Neural cell (in vitro differentiated cells): ENCODE results near the gene KRTAP10-1. TPM values are rescaled to one million over a fixed set of nuclear protein-coding genes. Genes with fewer than 3 reads are reported as not detected.

Source experiments
- H2AFZ ChIP-seq: fragments of 200-600, 300-800 bp; sonication (generic), shearing (Covaris generic); 2 replicates; pipeline ENCODE4 v1.6.0; 2014; ENCODE audit warnings: low read depth, mild to moderate bottlenecking, antibody characterized with exemption, low read length, moderate library complexity
- H3F3A ChIP-seq: fragments of 200-600 bp; shearing (Covaris generic); 2 replicates; pipeline ENCODE4 v1.6.1; 2016; ENCODE audit warnings: mild to moderate bottlenecking, moderate library complexity, mixed read lengths, antibody characterized with exemption, low read length; ENCODE audit not compliant: insufficient read depth, poor library complexity, severe bottlenecking
- H3K27ac ChIP-seq: fragments of 200-600, 300-800 bp; sonication (generic), shearing (Covaris generic); 2 replicates; pipeline ENCODE4 v1.5.1; 2014; ENCODE audit warnings: mild to moderate bottlenecking, low read length, moderate library complexity
- H3K27me3 ChIP-seq: fragments of 300-800, 200-600 bp; sonication (generic), shearing (Covaris generic); 2 replicates; pipeline ENCODE4 v1.6.0; 2014; ENCODE audit warnings: mild to moderate bottlenecking, low read depth, low read length, moderate library complexity; ENCODE audit not compliant: insufficient read depth
- H3K36me3 ChIP-seq: fragments of 300-800, 200-600 bp; sonication (generic), shearing (Covaris generic); 2 replicates; pipeline ENCODE4 v1.5.1; 2014; ENCODE audit warnings: mild to moderate bottlenecking, antibody characterized with exemption, low read length, moderate library complexity; ENCODE audit not compliant: insufficient read depth
- H3K4me2 ChIP-seq: fragments of 300-800, 200-600 bp; sonication (generic), shearing (Covaris generic); 2 replicates; pipeline ENCODE4 v1.6.0; 2014; ENCODE audit warnings: mild to moderate bottlenecking, low read length
- H3K4me3 ChIP-seq: fragments of 300-800, 200-600 bp; sonication (generic), shearing (Covaris generic); 2 replicates; pipeline ENCODE4 v1.5.1; 2014; ENCODE audit warnings: mild to moderate bottlenecking, low read length, moderate library complexity
- H3K79me2 ChIP-seq: fragments of 200-600 bp; shearing (Covaris generic); replicated peaks from 2 replicates; pipeline ENCODE4 v1.6.0; 2014; ENCODE audit warnings: mild to moderate bottlenecking, low read length, moderate library complexity; ENCODE audit not compliant: insufficient read depth
- H3K9ac ChIP-seq: fragments of 300-800, 200-600 bp; sonication (generic), shearing (Covaris generic); 2 replicates; pipeline ENCODE4 v1.6.1; 2016; ENCODE audit warnings: mild to moderate bottlenecking, low read length, mixed read lengths
- H3K9me2 ChIP-seq: fragments of 200-600 bp; shearing (Covaris generic); 2 replicates; pipeline ENCODE4 v1.6.1; 2016; ENCODE audit warnings: mild to moderate bottlenecking, low read length, mixed read lengths; ENCODE audit not compliant: insufficient read depth
- H3K9me3 ChIP-seq: fragments of 200-600, 300-800 bp; sonication (generic), shearing (Covaris generic); 2 replicates; pipeline ENCODE4 v1.6.1; 2016; ENCODE audit warnings: mild to moderate bottlenecking, mixed run types, low read length, moderate library complexity, mixed read lengths
- H4K20me1 ChIP-seq: fragments of 200-600 bp; shearing (Covaris generic); 2 replicates; pipeline ENCODE4 v1.6.1; 2016; ENCODE audit warnings: mild to moderate bottlenecking, mixed run types; ENCODE audit not compliant: insufficient read depth
- CTCF ChIP-seq: fragments of 450-650 bp; IDR thresholded peaks from 2 replicates; pipeline ENCODE4 v1.5.1; 2014; ENCODE audit warnings: antibody characterized with exemption, mild to moderate bottlenecking, moderate library complexity; ENCODE audit not compliant: poor library complexity, severe bottlenecking
- EP300 ChIP-seq: fragments of 450-650 bp; conservative IDR thresholded peaks from 2 replicates; pipeline ENCODE4 v1.6.1; 2014; ENCODE audit warnings: antibody characterized with exemption, mild to moderate bottlenecking, moderate library complexity; ENCODE audit not compliant: poor library complexity, severe bottlenecking
- EZH2 ChIP-seq: fragments of 200-600, 300-800 bp; shearing (Covaris generic), sonication (generic); IDR thresholded peaks from 2 replicates; pipeline ENCODE4 v1.6.1; 2014; ENCODE audit warnings: antibody characterized with exemption, low read length, borderline replicate concordance, mild to moderate bottlenecking; ENCODE audit not compliant: insufficient read depth, poor library complexity, severe bottlenecking
- MXI1 ChIP-seq: fragments of 450-650 bp; conservative IDR thresholded peaks from 2 replicates; pipeline ENCODE4 v1.6.1; 2014; ENCODE audit warnings: antibody characterized with exemption, mild to moderate bottlenecking; ENCODE audit not compliant: poor library complexity, severe bottlenecking
- POLR2AphosphoS5 ChIP-seq: IDR thresholded peaks from 2 replicates; pipeline ENCODE4 v1.6.1; 2012
- RAD21 ChIP-seq: fragments of 450-650 bp; conservative IDR thresholded peaks from 2 replicates; pipeline ENCODE4 v1.6.1; 2014; ENCODE audit warnings: antibody characterized with exemption, mild to moderate bottlenecking, moderate library complexity
- REST ChIP-seq: IDR thresholded peaks from 2 replicates; pipeline ENCODE4 v1.6.1; 2012; ENCODE audit warnings: borderline replicate concordance
- SMC3 ChIP-seq: fragments of 450-650 bp; conservative IDR thresholded peaks from 2 replicates; pipeline ENCODE4 v1.6.1; 2014; ENCODE audit warnings: antibody characterized with exemption, mild to moderate bottlenecking, moderate library complexity; ENCODE audit not compliant: poor library complexity
- TAF1 ChIP-seq: IDR thresholded peaks from 2 replicates; pipeline ENCODE4 v1.6.1; 2012; ENCODE audit warnings: low read depth
- polyA plus RNA-seq: library from polyadenylated mRNA; depleted of rRNA; stranded (reverse); fragments of >200 nt; gene quantifications from 2 replicates; pipeline ENCODE4 v1.2.3, GENCODE V29; 2014

KRTAP10-1 gene
- polyA plus RNA-seq, 1 donor from 2014 or later: not detected

GRCh38 chr21:44585892-44586291 lies 45.9 kb upstream of the KRTAP10-1 start:
- Histone ChIP-seq H3K36me3 (no peaks in the 10 kb centered on the region), H3K4me2 (no peak overlapping the region), H3F3A (no peaks in the 10 kb centered on the region), H2AFZ (no peak overlapping the region), H3K4me3 (no peak overlapping the region), H4K20me1 (no peaks in the 10 kb centered on the region), H3K9me2 (no peaks in the 10 kb centered on the region), H3K27me3 (no peaks in the 10 kb centered on the region), H3K79me2 (no peaks in the 10 kb centered on the region), H3K9ac (no peak overlapping the region), H3K9me3 (no peaks in the 10 kb centered on the region), H3K27ac (no peak overlapping the region)
- no peak for TF ChIP-seq RAD21
- TF ChIP-seq TAF1: no peak
- TF ChIP-seq SMC3: no peak
- TF ChIP-seq EZH2: no peak

- TF ChIP-seq EP300 (no peak), TAF1 (no peak), MXI1 (no peak), EZH2 (no peak), POLR2AphosphoS5 (no peak), REST (no peak)
- Histone ChIP-seq H3K9ac (no peak overlapping the region), H2AFZ (no peak overlapping the region), H3K27ac (no peak overlapping the region), H3K4me2 (no peak overlapping the region), H3K4me3 (no peak overlapping the region), H3K27me3 (no peaks in the 10 kb centered on the region), H3K9me3 (no peaks in the 10 kb centered on the region), H3K36me3 (no peaks in the 10 kb centered on the region), H3K9me2 (no peaks in the 10 kb centered on the region), H4K20me1 (no peaks in the 10 kb centered on the region), H3F3A (no peaks in the 10 kb centered on the region), H3K79me2 (no peaks in the 10 kb centered on the region)
Observed at GRCh38 chr21:44583800-44584147, 43.8 kb upstream of the KRTAP10-1 start.

- no peaks in the 10 kb centered on the region for H3K79me2 ChIP-seq
- H2AFZ ChIP-seq: no peak overlapping the region
- no peak overlapping the region for H3K4me3 ChIP-seq
- H3K27ac ChIP-seq: no peak overlapping the region
- no peaks in the 10 kb centered on the region for H3F3A ChIP-seq
- H3K4me2 ChIP-seq: no peak overlapping the region
- H3K9me2 ChIP-seq: no peaks in the 10 kb centered on the region
- no peaks in the 10 kb centered on the region for H3K9me3 ChIP-seq
- H3K36me3 ChIP-seq: no peaks in the 10 kb centered on the region
- no peaks in the 10 kb centered on the region for H3K27me3 ChIP-seq
- TF ChIP-seq POLR2AphosphoS5 (no peak), SMC3 (no peak), RAD21 (no peak), EZH2 (no peak), EP300 (no peak), TAF1 (no peak), REST (no peak), CTCF (no peak), MXI1 (no peak)
- H3K9ac ChIP-seq: no peak overlapping the region
- H4K20me1 ChIP-seq: no peaks in the 10 kb centered on the region
Observed at GRCh38 chr21:44583089-44583799, 43.2 kb upstream of the KRTAP10-1 start.
